ENCODE data around the gene NUDCD3. TPM values are rescaled to one million over a fixed set of nuclear protein-coding genes. Genes with fewer than 3 reads are reported as not detected.

The NUDCD3 gene
- total and polyA plus RNA-seq, 2 of the 8 experiments (the other 6 are each of a cell fraction or from before 2014, with no cell fraction given): 35.2 to 93.7 TPM

- TF ChIP-seq JUN (IDR thresholded peaks at IDR 0.05; ENCODE audit: low read depth, low read length): no peak
Measured at GRCh38 chr7:44353668-44354067, 136.8 kb downstream of the NUDCD3 start (continued).

Measured in H1 (cell line).